ENCODE measurements around the gene EDC4. TPM values are rescaled to one million over a fixed set of nuclear protein-coding genes. Genes with fewer than 3 reads are reported as not detected.

The EDC4 gene
- total RNA-seq, 4 donors from 2014 or later, result 27.3 to 92.2 (median 43.0) TPM

GRCh38 chr16:67883146-67883871 is 10.5 kb downstream of the EDC4 start:
- DNase-seq (ENCODE audit: low spot score), result no peak
- TF ChIP-seq CTCF (IDR thresholded peaks at IDR 0.05), result no peak
- ATAC-seq (ENCODE audit: low FRiP score), result no peak

GRCh38 chr16:67883872-67884261 is 11.0 kb downstream of the EDC4 start:
- no peak for ATAC-seq (ENCODE audit: low FRiP score)
- TF ChIP-seq CTCF (IDR thresholded peaks at IDR 0.05), result peak in 1 of 3 donors; percentile 64
- DNase-seq (ENCODE audit: low spot score), result peak; percentile 62

DNA sequence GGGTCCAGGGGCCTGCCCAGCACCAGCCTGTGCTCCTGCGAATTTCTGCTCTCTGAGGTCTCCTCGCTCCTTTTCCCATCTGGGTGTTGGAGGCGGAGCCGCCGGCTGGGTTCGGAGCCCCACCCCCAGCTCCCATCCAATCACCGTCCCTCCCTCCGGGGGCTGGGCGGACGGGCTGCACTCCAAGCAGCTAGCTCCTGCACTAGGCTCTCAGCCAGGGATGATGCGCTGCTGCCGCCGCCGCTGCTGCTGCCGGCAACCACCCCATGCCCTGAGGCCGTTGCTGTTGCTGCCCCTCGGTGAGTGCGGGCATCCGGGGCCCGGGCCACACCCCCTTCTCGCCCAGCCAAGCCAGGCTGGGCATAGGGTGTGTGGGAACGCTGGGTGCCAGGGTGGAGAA is 11.8 kb downstream of the EDC4 start, which contains the start of gene NRN1L:
NRN1L (plus strand) TSS at position 202 of the 400 bp plus-strand sequence; CDS start at position 221, 19 bp downstream.
- TF ChIP-seq CTCF (IDR thresholded peaks at IDR 0.05), result no peak
- peak; percentile 86 for ATAC-seq (ENCODE audit: low FRiP score)
- DNase-seq (ENCODE audit: low spot score), result peak; percentile 53

GRCh38 chr16:67885545-67885944 is 12.7 kb downstream of the EDC4 start:
- no peak for DNase-seq (ENCODE audit: low spot score)
- ATAC-seq (ENCODE audit: low FRiP score), result no peak
- TF ChIP-seq CTCF (IDR thresholded peaks at IDR 0.05), result no peak

- DNase-seq (ENCODE audit: low spot score) (no peak), ATAC-seq (ENCODE audit: low FRiP score) (no peak)
- TF ChIP-seq CTCF (IDR thresholded peaks at IDR 0.05), result no peak
Observed at GRCh38 chr16:67885976-67886375, 13.1 kb downstream of the EDC4 start.

DNA sequence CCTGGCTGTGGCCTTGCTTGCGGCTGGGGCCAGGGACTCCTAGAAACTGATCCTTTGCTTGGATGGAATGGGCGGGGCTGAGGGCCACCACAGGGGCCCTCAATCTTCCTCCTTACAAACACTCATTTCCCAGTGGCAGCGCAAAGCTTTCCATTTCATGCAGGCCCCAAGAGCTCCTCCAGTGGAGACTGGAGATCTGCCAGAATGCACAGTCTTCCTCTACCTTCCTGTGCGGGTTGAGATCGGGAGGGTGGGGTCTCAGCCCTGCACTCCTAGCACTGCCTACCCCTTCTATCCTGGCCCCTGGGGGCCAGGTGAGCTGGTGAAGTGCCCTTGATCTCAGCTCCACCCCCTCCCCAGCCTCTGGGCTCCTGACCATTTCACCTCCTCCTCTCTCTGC is 13.5 kb downstream of the EDC4 start:
- no peak for TF ChIP-seq CTCF (IDR thresholded peaks at IDR 0.05)
- ATAC-seq (ENCODE audit: low FRiP score) (no peak), DNase-seq (ENCODE audit: low spot score) (no peak)

- no peak for ATAC-seq (ENCODE audit: low FRiP score)
- no peak for DNase-seq (ENCODE audit: low spot score)
- no peak for TF ChIP-seq CTCF (IDR thresholded peaks at IDR 0.05)
Observed at GRCh38 chr16:67888331-67888730, 15.5 kb downstream of the EDC4 start.

All from omental fat pad (tissue), 4 donors.